GM21825 (cell line): Measurements from ENCODE around the gene APOA1.

Experiments
- ATAC-seq: cut with Tn5 transposase; IDR thresholded peaks from one replicate; pipeline ENCODE4 v1.9.1; 2021; ENCODE audit warnings: mild to moderate bottlenecking, moderate library complexity; ENCODE audit not compliant: unreplicated experiment

APOA1 gene

DNA sequence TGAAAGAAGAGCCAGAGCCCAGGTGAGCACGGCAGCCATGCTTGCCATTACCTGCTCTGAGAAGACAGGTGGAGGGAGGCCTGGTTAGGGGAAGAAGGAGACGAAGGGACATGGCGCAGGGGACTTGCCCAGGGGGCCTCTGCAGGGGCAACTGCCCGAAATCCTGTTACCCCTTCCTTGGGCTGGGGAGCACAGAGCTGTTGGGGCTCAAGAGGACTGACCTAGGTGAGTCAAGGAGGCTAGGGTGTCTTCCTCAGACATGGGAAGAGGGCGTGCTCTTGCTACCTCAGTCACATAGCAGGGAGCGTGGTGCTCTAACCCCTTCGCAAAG lies 45.6 kb downstream of the APOA1 start, which contains the start of gene APOA5:
Gene APOA5 (minus strand): TSS at position 67 of the 331 bp plus-strand sequence. CDS start 19 bp downstream, at position 48.
- no peak for ATAC-seq

DNA sequence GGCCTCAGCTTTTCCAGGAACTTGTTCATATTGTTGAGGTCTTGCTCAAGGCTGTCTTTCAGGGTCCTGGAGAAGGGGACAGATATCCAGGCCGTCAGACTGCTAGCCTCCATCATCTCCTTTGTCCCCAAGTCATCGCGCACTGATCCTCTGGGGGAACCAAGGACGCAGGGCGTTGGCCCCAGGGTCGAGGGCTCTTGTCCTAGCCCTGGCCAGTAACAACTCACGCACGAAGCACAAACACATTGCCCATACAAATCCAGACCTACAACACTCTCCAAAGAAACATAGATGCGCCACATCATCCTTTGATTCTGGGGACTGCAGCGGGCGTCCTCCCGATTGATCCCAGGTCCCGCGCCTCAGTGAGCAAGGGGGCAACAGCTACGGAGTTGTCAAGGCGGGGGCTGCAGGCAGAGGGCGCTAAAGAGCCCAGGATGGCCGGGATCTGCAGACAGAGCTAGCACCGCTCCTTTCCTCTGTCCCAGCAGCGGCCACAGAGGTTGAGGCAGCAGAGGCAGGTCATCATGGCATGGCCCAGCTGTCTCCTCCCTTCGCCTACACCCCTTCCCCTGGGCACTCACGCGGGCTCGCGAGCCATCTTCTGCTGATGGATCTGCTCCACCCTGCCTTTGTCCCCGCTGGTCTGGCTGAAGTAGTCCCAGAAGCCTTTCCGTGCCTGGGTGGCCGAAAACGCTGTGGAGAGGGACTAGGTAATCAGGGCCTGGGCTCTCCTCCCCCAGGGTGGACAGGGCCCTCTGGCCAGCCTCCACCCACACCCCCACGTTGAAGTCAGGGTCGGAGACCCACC lies 46.2 kb downstream of the APOA1 start:
- no peak for ATAC-seq

DNA sequence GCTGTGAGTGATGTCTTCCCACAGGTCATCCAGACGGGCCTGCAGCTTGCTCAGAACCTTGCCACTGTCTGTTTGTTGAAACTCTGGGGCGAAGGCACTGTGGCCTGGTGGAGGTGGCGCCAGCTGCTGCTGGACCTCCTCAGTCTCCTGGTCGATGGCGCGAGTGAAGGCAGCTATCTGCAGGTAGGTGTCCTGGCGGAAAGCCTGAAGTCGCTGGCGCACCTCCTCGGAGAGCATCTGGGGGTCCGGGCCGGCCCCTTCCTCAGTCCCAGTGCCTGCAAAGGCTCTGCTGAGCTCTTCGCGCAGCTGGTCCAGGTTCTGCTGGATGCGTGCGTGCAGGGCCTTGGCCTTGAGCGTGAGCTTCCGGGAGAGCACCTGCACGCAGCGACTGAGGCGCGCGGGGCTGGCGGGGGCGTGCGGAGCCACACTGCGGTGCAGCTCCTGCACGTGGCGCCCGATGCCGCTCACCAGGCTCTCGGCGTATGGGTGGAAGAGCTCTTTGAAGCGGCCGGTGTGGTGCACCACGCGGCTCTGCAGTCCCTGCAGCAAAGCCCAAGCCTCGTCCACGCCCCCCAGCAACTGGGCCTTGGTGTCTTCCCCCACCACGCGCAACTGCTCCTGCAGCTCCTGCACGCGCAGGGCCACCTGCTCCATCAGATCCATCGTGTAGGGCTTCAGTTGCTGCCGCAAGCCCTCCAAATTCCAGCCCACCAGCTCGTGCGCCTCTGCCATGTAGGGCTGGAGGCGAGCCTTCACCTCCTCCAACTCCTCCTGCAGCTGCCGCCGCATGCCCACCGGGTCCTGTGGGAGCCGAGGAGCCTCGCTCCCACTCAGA lies 47.0 kb downstream of the APOA1 start:
- ATAC-seq: no peak

DNA sequence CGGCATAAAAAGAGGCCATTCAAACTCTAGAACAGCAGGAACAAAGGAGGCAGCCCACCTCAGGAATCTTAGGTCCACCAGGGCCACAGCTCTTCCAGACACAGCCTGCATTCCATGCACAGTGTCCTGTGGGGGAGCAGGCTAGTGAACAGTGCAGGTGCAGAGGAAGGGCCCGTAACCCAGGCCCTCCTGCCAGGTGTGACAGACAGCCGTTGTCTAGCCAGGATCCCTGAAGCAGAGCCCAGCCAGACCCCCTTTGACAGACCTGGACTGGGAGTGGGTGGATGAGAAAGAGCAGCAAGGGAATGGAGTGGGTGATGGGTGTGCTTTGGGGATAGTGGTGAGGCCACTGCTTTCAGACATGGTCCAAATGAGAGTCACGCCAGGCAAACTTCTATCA lies 48.4 kb downstream of the APOA1 start:
- no peak for ATAC-seq

DNA sequence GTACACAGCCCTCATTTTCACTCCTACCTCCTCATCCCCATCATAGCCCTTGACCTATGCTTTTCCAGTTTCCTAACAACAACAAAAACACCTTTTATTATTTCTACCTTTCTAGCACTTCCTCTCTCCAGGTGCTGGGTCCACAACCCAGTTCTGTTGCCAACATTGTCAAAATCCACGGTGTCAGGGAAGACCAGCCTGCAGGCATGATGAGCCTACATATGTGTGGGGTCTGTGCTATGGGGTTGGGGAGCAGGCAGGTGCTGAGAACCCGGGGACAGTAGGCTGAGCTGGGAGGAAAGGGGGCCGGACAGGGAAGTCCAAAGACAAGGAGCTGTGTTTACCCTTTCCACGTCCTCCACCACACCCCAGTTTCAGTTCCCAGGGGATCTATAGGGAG lies 48.9 kb downstream of the APOA1 start:
- no peak for ATAC-seq

DNA sequence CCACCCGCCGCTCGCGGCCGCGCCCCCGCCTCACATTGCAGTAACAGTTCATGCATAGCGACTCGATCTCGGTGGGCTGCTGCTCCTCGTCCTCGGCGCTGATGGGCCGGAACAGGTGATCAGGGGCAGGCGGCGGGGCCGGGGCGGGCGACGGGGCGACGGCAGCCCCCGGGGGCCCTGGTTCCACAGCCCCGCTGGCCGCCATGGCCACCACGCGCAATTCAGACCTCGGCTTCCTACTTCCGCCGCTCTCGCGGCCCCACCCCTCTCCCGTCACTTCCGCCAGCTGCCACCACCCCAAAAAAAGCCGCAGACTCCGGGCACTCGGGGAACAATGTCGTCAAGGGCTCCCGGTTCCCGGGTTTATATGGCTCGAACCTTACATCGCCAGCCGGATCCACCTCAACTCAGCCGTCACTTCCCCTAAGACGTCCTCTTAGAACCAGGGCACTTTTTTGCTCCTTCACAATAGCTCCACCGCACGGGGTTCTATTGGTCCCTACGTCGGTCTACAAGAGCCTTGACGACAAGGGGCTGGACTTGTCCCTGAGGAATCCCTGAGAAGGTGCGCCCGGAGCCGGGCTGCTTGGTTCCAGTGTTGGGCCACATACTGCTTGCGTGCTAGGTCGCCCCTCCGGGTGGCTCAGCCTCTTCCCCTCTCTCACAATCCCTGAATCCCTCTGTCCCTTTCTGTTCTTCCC lies 49.5 kb downstream of the APOA1 start, which contains the start of gene ZPR1:
Gene ZPR1 (minus strand): TSS at position 238 of the 701 bp plus-strand sequence. CDS start 33 bp downstream, at position 205.
- peak; percentile 82 for ATAC-seq

DNA sequence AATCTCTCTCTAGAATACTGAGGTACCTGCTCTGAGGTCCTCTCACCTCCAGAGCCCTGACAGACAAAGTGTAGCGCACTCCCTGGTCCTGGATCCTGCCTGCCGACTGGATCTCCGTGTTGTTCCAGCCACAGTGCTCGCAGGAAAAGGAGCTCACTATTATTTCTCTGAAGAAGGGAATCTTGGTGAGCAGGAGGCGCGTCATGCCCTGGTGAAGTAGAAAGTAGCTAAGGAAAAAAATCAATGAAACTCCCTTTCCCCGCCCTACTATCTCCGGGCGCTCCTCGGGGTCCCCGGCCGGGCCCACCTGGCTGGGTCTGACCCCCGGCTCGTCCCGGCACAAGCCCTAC lies 50.0 kb downstream of the APOA1 start:
- ATAC-seq: no peak

DNA sequence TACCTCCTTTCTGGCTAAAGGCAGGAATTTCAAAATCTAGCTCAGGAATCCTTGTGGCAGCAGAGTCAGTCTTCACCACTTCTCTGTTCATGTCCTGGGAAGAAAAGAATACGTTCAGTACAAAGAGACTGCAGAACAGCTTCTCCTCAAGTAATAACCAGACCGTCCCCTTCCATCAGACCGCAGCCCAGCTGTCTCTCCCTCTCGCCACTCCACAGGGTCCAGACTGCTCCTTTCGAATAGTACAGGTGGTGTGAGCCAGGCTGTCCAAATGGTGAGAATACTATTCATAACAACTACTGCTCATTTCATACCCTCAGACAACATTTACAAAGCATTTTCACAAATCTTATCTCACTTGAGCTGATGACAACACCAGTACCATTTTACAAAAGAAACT lies 50.5 kb downstream of the APOA1 start:
- ATAC-seq: no peak

DNA sequence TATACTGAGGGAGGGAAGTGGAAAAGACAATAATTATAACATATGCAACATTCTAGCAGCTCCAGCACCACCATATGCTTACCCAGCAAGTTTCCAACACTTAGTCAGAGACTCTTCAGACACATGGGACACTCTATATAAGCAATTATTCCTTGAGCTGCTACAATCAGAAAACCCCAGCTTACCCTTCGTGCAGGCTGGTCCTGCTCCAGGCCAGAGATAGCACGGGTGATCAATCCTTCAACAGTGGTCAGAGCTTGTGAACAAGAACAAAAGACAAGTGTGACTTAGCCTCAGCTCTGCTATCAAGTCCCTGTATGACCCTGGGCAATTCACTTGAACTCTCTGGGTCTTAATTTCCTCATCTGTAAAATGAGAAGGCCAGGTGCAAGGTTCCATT lies 51.1 kb downstream of the APOA1 start:
- no peak for ATAC-seq
